WTC11 (cell line): ENCODE data around the gene FZR1.

Experiments
- CTCF ChIP-seq: fragments of 200-600 bp; IDR thresholded peaks from 2 replicates; pipeline ENCODE4 v1.8.0; 2022; ENCODE audit warnings: antibody characterized with exemption
- E2F4 ChIP-seq: sonication (generic); formaldehyde crosslinking; IDR thresholded peaks from 2 replicates; pipeline ENCODE4 v1.8.1; 2022; ENCODE audit warnings: low read depth, mild to moderate bottlenecking, moderate library complexity, missing genetic modification reagents, borderline replicate concordance
- NFE2L1 ChIP-seq: sonication (generic); formaldehyde crosslinking; IDR thresholded peaks from 2 replicates; pipeline ENCODE4 v1.8.1; 2023; ENCODE audit warnings: missing genetic modification reagents

- TF ChIP-seq NFE2L1 (CRISPR knock-in tag) (no peak), CTCF (no peak), E2F4 (no peak)
These were observed 67.9 kb downstream of the FZR1 start for GRCh38 chr19:3573858-3574637.
